Stimulated activated CD4-positive, alpha-beta T cell treated with anti-CD3 and anti-CD28 coated beads, Interleukin-4, amount 100 ng/mL, for 4 hours (primary cell): ENCODE measurements around the gene LAMA3.
A peak's percentile ranks its signal among the peaks of the same experiment; 100 is the strongest.

Experiments
- DNase-seq, 2 experiments: peaks; one replicate each; pipeline ENCODE4 v3.0.0-alpha.2; 2020

Gene LAMA3

GRCh38 chr18:23922939-23923338 is 233.7 kb downstream of the LAMA3 start:
- no peak for DNase-seq

- DNase-seq: no peak
These were observed 235.6 kb downstream of the LAMA3 start for GRCh38 chr18:23924813-23925212.

- DNase-seq: no peak
These were observed 237.3 kb downstream of the LAMA3 start for GRCh38 chr18:23926571-23926970.

GRCh38 chr18:23927821-23928746 is 238.8 kb downstream of the LAMA3 start:
- no peak for DNase-seq

- no peak for DNase-seq
These were observed 240.2 kb downstream of the LAMA3 start for GRCh38 chr18:23929362-23929930.

- no peak for DNase-seq
These were observed 240.7 kb downstream of the LAMA3 start for GRCh38 chr18:23930002-23930401.

- no peak for DNase-seq
These were observed 243.3 kb downstream of the LAMA3 start for GRCh38 chr18:23932385-23933067.

- DNase-seq: no peak
These were observed 244.2 kb downstream of the LAMA3 start for GRCh38 chr18:23933407-23933806.

GRCh38 chr18:23934252-23934651 is 245.0 kb downstream of the LAMA3 start:
- DNase-seq: no peak

- DNase-seq: no peak
These were observed 245.6 kb downstream of the LAMA3 start for GRCh38 chr18:23934863-23935262.

GRCh38 chr18:23935804-23936203 is 246.6 kb downstream of the LAMA3 start:
- no peak for DNase-seq

GRCh38 chr18:23936381-23936958 is 247.2 kb downstream of the LAMA3 start:
- DNase-seq: no peak

- no peak for DNase-seq
These were observed 248.9 kb downstream of the LAMA3 start for GRCh38 chr18:23938043-23938756.

GRCh38 chr18:23938901-23939341 is 249.7 kb downstream of the LAMA3 start:
- DNase-seq: no peak

- no peak for DNase-seq
These were observed 250.1 kb downstream of the LAMA3 start for GRCh38 chr18:23939366-23939765.

GRCh38 chr18:23939896-23940295 is 250.6 kb downstream of the LAMA3 start:
- no peak for DNase-seq

- no peak for DNase-seq
These were observed 252.5 kb downstream of the LAMA3 start for GRCh38 chr18:23941791-23942190.

- DNase-seq: peak; percentile 25 to 33
These were observed 253.9 kb downstream of the LAMA3 start for GRCh38 chr18:23943104-23943503.

- no peak for DNase-seq
These were observed 254.8 kb downstream of the LAMA3 start for GRCh38 chr18:23943903-23944624.

GRCh38 chr18:23945416-23946079 is 256.3 kb downstream of the LAMA3 start:
- DNase-seq: no peak

- DNase-seq: no peak
These were observed 260.6 kb downstream of the LAMA3 start for GRCh38 chr18:23949863-23950262.
